ENCODE measurements around the gene HYOU1. TPM values are rescaled to one million over a fixed set of nuclear protein-coding genes. Genes with fewer than 3 reads are reported as not detected.

The HYOU1 gene
- total and polyA plus RNA-seq, 2 of the 8 experiments (the other 6 are each of a cell fraction or from before 2014, with no cell fraction given), result 239 to 295 TPM

GRCh38 chr11:119023741-119024140 is 33.3 kb downstream of the HYOU1 start:
- no peak overlapping the region for H3K4ac ChIP-seq (replicated peaks; ENCODE audit: insufficient read length, low read depth, low read length)
- H4K91ac ChIP-seq (replicated peaks; ENCODE audit: insufficient read length, low read length), result no peak overlapping the region
- peaks cover 20% of the 10 kb centered on the region for H3K79me1 ChIP-seq (ENCODE audit: low read depth, low read length)
- ChIA-PET CTCF (ENCODE audit: partially characterized antibody) (interaction anchor here (0.6 to 1.4 kb wide), 2 partner anchors 20 to 115 kb away, joined by 3 to 5 read pairs; no protein-coding TSS in a partner anchor), POLR2A (ENCODE audit: partially characterized antibody) (interaction anchor here (0.6 to 9.7 kb wide), 9 partner anchors 11 to 353 kb away, joined by 3 to 224 read pairs (median 4); partner anchors contain the start of genes HYOU1, RPS25 and TRAPPC4)
- H3K27ac ChIP-seq (ENCODE audit: low read depth, low read length), result no peak overlapping the region
- H2BK120ac ChIP-seq (replicated peaks; ENCODE audit: low read depth, low read length), result no peak overlapping the region
- H2BK5ac ChIP-seq (ENCODE audit: low read depth, low read length), result no peak overlapping the region
- FAIRE-seq, result no peak
- H4K8ac ChIP-seq (ENCODE audit: extremely low read depth, insufficient read depth, low read length), result no peak overlapping the region
- no peaks in the 10 kb centered on the region; the same call in 1 of the 2 replicates for H3K23me2 ChIP-seq (ENCODE audit: low read depth, low read length)
- no peak overlapping the region for H3K4me2 ChIP-seq (ENCODE audit: insufficient read depth in 1 of 2, low read depth in 2 of 2, low read length in 2 of 2)
- no peak overlapping the region for H3K4me3 ChIP-seq (ENCODE audit: extremely low read depth in 1 of 4, insufficient read depth in 2 of 4, low read depth in 3 of 4, low read length in 4 of 4)
- peaks cover 5 to 34% of the 10 kb centered on the region in 2 experiments; a peak in 3 of 4 replicates for H3K79me2 ChIP-seq (ENCODE audit: control insufficient read depth in 1 of 2, insufficient read depth in 2 of 2, low read length in 2 of 2)
- DNase-seq (ENCODE audit: low read depth in 1 of 2, low spot score in 2 of 2), result no peak
- H3K9ac ChIP-seq (replicated peaks in 1 of 4; ENCODE audit: extremely low read depth in 1 of 4, low read depth in 3 of 4, low read length in 3 of 4), result no peak overlapping the region
- H2BK12ac ChIP-seq (ENCODE audit: low read depth, low read length), result no peak overlapping the region
- H3K4me1 ChIP-seq (replicated peaks in 1 of 4; ENCODE audit: control insufficient read depth in 3 of 4, insufficient read depth in 4 of 4, low read length in 3 of 4), result peaks cover 0 to 5% (median 3%) of the 10 kb centered on the region in 4 experiments; a peak in 6 of 7 replicates
- H3K9me3 ChIP-seq (ENCODE audit: insufficient read depth in 2 of 2, low read depth in 1 of 2, low read length in 1 of 2), result no peaks in the 10 kb centered on the region
- peaks cover 3 to 17% of the 10 kb centered on the region in 2 experiments for H4K20me1 ChIP-seq (replicated peaks in 1 of 2; ENCODE audit: control insufficient read depth in 1 of 2, insufficient read depth in 2 of 2, low read length in 2 of 2)
- no peaks in the 10 kb centered on the region for H3K27me3 ChIP-seq (replicated peaks in 1 of 4; ENCODE audit: control insufficient read depth in 3 of 4, extremely low read depth in 1 of 4, insufficient read depth in 3 of 4, low read length in 3 of 4)
- no peak overlapping the region for H2BK15ac ChIP-seq (ENCODE audit: low read length)
- no peak overlapping the region for H3K18ac ChIP-seq (ENCODE audit: extremely low read depth, low read length)
- H2BK20ac ChIP-seq (ENCODE audit: low read length), result no peak overlapping the region
- H4K5ac ChIP-seq (ENCODE audit: insufficient read length, low read depth, low read length), result no peak overlapping the region
- H3K14ac ChIP-seq (ENCODE audit: insufficient read length), result no peak overlapping the region
- H3K36me3 ChIP-seq (ENCODE audit: control insufficient read depth in 2 of 4, insufficient read depth in 4 of 4, low read length in 3 of 4), result peaks cover 14 to 63% (median 37%) of the 10 kb centered on the region in 4 experiments
- H2AFZ ChIP-seq (ENCODE audit: low read length), result no peak overlapping the region
- H2AK5ac ChIP-seq (ENCODE audit: low read depth, low read length), result no peak overlapping the region
- no peak overlapping the region for H3K23ac ChIP-seq (ENCODE audit: insufficient read length)
- no peak overlapping the region for H3K56ac ChIP-seq (replicated peaks; ENCODE audit: insufficient read length, low read depth, low read length)
- TF ChIP-seq CTCF (IDR thresholded peaks at IDR 0.05; ENCODE audit: control extremely low read depth in 1 of 3, insufficient read depth in 1 of 3, low read depth in 1 of 3, low read length in 3 of 3) (no peak), POU5F1 (IDR thresholded peaks at IDR 0.05; ENCODE audit: low read depth, low read length) (no peak), RAD21 (IDR thresholded peaks at IDR 0.05 in 1 of 2, conservative IDR thresholded peaks at IDR 0.05 in 1 of 2; ENCODE audit: low read depth in 2 of 2, low read length in 2 of 2) (no peak), JUN (IDR thresholded peaks at IDR 0.05; ENCODE audit: low read depth, low read length) (no peak), SP1 (IDR thresholded peaks at IDR 0.05; ENCODE audit: low read depth, low read length) (no peak), SUZ12 (IDR thresholded peaks at IDR 0.05; ENCODE audit: low read length) (no peak), RFX5 (IDR thresholded peaks at IDR 0.05; ENCODE audit: borderline replicate concordance, low read depth, low read length) (no peak), SP4 (IDR thresholded peaks at IDR 0.05; ENCODE audit: low read length) (no peak), POLR2A (IDR thresholded peaks at IDR 0.05; ENCODE audit: control extremely low read depth in 1 of 2, low read depth in 2 of 2, low read length in 2 of 2) (no peak)
- TF ChIP-seq, protein P1, sequence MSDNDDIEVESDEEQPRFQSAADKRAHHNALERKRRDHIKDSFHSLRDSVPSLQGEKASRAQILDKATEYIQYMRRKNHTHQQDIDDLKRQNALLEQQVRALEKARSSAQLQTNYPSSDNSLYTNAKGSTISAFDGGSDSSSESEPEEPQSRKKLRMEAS (IDR thresholded peaks at IDR 0.05), result no peak

All from H1 (cell line).